HL-60 (cell line): ENCODE measurements around the gene C20orf173.
A peak's percentile ranks its signal among the peaks of the same experiment; 100 is the strongest.

Experiments used
- DNase-seq, 2 experiments: peaks; one replicate each; pipeline ENCODE4 v3.0.0-alpha.2; 2010 to 2020; ENCODE audit warnings: low read depth in 1 of 2, low spot score in 1 of 2
- H3K27ac ChIP-seq: fragments of 250-450 bp; sonication (Bioruptor Pico); replicated peaks from 2 replicates; pipeline ENCODE4 v1.5.1; 2020; ENCODE audit warnings: mild to moderate bottlenecking, moderate library complexity
- H3K27me3 ChIP-seq: fragments of 250-450 bp; sonication (Bioruptor Pico); 2 replicates; pipeline ENCODE4 v1.5.1; 2021; ENCODE audit warnings: mild to moderate bottlenecking, moderate library complexity; ENCODE audit not compliant: insufficient read depth, poor library complexity, severe bottlenecking
- H3K4me3 ChIP-seq: replicated peaks from 2 replicates; pipeline ENCODE4 v1.5.1; 2011; ENCODE audit warnings: mild to moderate bottlenecking, control low read depth, low read length; ENCODE audit not compliant: insufficient read depth
- GABPA ChIP-seq: IDR thresholded peaks from 2 replicates; pipeline ENCODE4 v1.6.1; 2012; ENCODE audit warnings: low read depth
- POLR2AphosphoS5 ChIP-seq: IDR thresholded peaks from 2 replicates; pipeline ENCODE4 v1.6.1; 2012; ENCODE audit warnings: low read depth
- SPI1 ChIP-seq: IDR thresholded peaks from 2 replicates; pipeline ENCODE4 v1.6.1; 2012; ENCODE audit warnings: low read depth, mild to moderate bottlenecking, borderline replicate concordance
- TF ChIP-seq, protein P1 (sequence below): IDR thresholded peaks from 2 replicates; pipeline ENCODE4 v1.6.1; 2012; ENCODE audit warnings: low read depth; ENCODE audit not compliant: insufficient replicate concordance
- TF ChIP-seq, protein P2 (sequence below): IDR thresholded peaks from one replicate; pipeline ENCODE4 v1.5.1; 2011; ENCODE audit warnings: low read length, control low read depth, inconsistent platforms; ENCODE audit not compliant: insufficient read depth

C20orf173 gene

DNA sequence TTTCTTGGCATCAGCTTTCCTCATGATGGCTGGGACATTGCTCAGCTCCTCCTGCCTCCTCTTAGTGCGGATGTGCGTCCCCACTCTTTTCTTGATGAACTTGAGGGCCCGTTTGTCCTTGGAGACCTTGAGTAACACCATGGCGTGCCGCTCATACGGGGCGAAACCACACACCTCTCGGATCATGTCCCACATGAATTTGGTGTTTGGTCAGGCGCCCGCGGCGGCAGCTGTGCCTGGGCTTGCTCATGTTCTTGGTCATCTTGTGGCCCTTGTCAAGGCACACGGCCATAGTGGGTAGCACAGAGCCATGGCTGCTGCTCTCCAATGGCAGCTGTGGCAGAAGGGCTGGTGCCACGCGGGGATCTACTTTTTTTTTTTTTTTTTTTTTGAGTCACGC is 15.0 kb upstream of the C20orf173 start:
- H3K4me3 ChIP-seq = no peak overlapping the region
- no peak for DNase-seq
- TF ChIP-seq POLR2AphosphoS5 (no peak), SPI1 (no peak), GABPA (no peak)
- TF ChIP-seq, protein P1, sequence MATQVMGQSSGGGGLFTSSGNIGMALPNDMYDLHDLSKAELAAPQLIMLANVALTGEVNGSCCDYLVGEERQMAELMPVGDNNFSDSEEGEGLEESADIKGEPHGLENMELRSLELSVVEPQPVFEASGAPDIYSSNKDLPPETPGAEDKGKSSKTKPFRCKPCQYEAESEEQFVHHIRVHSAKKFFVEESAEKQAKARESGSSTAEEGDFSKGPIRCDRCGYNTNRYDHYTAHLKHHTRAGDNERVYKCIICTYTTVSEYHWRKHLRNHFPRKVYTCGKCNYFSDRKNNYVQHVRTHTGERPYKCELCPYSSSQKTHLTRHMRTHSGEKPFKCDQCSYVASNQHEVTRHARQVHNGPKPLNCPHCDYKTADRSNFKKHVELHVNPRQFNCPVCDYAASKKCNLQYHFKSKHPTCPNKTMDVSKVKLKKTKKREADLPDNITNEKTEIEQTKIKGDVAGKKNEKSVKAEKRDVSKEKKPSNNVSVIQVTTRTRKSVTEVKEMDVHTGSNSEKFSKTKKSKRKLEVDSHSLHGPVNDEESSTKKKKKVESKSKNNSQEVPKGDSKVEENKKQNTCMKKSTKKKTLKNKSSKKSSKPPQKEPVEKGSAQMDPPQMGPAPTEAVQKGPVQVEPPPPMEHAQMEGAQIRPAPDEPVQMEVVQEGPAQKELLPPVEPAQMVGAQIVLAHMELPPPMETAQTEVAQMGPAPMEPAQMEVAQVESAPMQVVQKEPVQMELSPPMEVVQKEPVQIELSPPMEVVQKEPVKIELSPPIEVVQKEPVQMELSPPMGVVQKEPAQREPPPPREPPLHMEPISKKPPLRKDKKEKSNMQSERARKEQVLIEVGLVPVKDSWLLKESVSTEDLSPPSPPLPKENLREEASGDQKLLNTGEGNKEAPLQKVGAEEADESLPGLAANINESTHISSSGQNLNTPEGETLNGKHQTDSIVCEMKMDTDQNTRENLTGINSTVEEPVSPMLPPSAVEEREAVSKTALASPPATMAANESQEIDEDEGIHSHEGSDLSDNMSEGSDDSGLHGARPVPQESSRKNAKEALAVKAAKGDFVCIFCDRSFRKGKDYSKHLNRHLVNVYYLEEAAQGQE = no peak
- TF ChIP-seq, protein P2, sequence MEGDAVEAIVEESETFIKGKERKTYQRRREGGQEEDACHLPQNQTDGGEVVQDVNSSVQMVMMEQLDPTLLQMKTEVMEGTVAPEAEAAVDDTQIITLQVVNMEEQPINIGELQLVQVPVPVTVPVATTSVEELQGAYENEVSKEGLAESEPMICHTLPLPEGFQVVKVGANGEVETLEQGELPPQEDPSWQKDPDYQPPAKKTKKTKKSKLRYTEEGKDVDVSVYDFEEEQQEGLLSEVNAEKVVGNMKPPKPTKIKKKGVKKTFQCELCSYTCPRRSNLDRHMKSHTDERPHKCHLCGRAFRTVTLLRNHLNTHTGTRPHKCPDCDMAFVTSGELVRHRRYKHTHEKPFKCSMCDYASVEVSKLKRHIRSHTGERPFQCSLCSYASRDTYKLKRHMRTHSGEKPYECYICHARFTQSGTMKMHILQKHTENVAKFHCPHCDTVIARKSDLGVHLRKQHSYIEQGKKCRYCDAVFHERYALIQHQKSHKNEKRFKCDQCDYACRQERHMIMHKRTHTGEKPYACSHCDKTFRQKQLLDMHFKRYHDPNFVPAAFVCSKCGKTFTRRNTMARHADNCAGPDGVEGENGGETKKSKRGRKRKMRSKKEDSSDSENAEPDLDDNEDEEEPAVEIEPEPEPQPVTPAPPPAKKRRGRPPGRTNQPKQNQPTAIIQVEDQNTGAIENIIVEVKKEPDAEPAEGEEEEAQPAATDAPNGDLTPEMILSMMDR = no peak
- H3K27ac ChIP-seq = no peak overlapping the region
- no peaks in the 10 kb centered on the region for H3K27me3 ChIP-seq

DNA sequence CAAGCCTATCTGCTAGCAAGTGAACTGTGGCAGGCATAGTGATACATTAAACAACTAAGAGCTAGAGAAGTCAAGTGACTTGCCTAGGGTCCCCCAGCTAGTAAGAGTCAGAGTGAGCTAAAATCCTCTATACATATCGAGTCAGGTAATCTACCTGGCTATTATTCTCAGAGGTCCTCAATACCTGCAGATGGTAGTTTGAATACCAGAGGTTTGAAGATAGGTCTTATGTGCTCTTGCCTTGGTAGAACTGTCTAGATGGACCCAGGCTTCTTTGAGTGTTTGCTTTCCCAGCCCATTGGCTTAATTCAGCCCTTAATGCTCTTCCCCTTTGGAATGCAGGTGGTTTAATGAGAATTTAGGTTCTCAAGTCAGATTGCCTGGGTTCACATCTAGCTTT is 13.5 kb upstream of the C20orf173 start:
- no peak for DNase-seq
- Histone ChIP-seq H3K27me3 (no peaks in the 10 kb centered on the region), H3K4me3 (no peak overlapping the region), H3K27ac (no peak overlapping the region)
- TF ChIP-seq, protein P1 = no peak
- no peak for TF ChIP-seq SPI1
- TF ChIP-seq, protein P2 = no peak
- no peak for TF ChIP-seq POLR2AphosphoS5

DNA sequence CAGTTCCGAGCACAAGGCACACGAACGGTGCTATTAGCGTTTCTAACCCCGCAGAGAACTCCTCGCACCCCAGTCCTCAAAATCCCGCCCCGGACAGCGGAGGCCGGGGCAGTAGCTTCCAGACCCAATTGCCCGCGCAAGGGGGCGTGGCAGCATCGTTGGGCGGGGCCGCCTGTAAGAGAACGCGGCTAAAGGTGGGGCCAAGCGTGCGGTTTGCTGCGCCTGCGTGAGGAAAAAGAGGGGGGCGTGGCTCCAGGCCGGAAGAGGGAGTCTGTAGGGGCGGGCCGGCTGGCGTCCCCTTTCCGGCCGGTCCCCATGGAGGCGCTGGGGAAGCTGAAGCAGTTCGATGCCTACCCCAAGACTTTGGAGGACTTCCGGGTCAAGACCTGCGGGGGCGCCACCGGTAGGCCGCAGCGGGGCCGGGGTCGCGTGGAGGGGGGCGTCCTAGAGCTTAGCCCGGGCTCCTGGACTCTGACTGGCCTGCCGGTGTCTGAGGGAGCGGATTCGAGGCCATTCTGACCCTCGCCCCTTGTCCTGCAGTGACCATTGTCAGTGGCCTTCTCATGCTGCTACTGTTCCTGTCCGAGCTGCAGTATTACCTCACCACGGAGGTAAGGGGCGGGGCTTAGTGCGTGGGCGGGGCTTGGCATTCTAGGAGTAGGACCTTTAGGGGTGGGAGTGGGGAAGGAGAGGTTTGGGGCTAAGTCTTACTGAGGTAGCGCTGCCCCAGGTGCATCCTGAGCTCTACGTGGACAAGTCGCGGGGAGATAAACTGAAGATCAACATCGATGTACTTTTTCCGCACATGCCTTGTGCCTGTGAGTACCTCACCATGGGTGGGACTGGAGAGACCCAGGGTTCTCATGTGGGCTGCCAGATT is 12.6 kb upstream of the C20orf173 start, which contains the start of gene ERGIC3:
ERGIC3 (plus strand) TSS at position 296 of the 880 bp plus-strand sequence; CDS start at position 316, 20 bp downstream.
- peak; percentile 87 to 97 for DNase-seq
- Histone ChIP-seq H3K27ac (peak within 1 kb of the TSS; percentile 78), H3K4me3 (peak within 1 kb of the TSS; percentile 97), H3K27me3 (no peaks in the 10 kb centered on the region)
- TF ChIP-seq POLR2AphosphoS5 (peak; percentile 74), GABPA (peak; percentile 86), SPI1 (no peak; the same call in 1 of the 2 replicates)
- TF ChIP-seq, protein P2 = no peak
- TF ChIP-seq, protein P1 = no peak
